ENCODE data around the gene KPRP.

The KPRP gene

GRCh38 chr1:152756872-152757271, 953 bp upstream of the KPRP start:
- no CpG with 5 or more reads among the region's 2 CpGs for WGBS (ENCODE audit: insufficient coverage)
- ChIA-PET POLR2A (no interaction called here), CTCF (no interaction called here)

GRCh38 chr1:152758636-152759035, 811 bp downstream of the KPRP start:
- Histone ChIP-seq H3K4me1 (ENCODE audit: control extremely low read depth in 1 of 4, control insufficient read depth in 4 of 4, insufficient read depth in 4 of 4, low read length in 3 of 4) (no peaks in the 10 kb centered on the region), H3K36me3 (ENCODE audit: control insufficient read depth in 4 of 4, insufficient read depth in 4 of 4, low read length in 3 of 4) (no peaks in the 10 kb centered on the region), H3K27me3 (replicated peaks in 2 of 5; ENCODE audit: control insufficient read depth in 4 of 5, insufficient read depth in 5 of 5, low read length in 4 of 5) (peaks cover 0 to 16% (median 0%) of the 10 kb centered on the region in 5 experiments), H3K27ac (ENCODE audit: insufficient read depth in 1 of 2, low read depth in 1 of 2, low read length in 2 of 2, poor library complexity in 1 of 2, severe bottlenecking in 2 of 2) (no peak overlapping the region), H3K4me3 (ENCODE audit: control insufficient read depth in 1 of 7, extremely low read depth in 1 of 7, insufficient read depth in 4 of 7, low read depth in 2 of 7, low read length in 6 of 7) (no peak overlapping the region), H3K9me3 (ENCODE audit: control extremely low read depth in 1 of 5, control insufficient read depth in 4 of 5, insufficient read depth in 2 of 5, low read depth in 1 of 5, low read length in 4 of 5) (no peaks in the 10 kb centered on the region)
- no peak for DNase-seq
- WGBS (ENCODE audit: insufficient coverage): 79% methylated on average over 3 of the region's 4 CpGs
- POLR2A ChIA-PET: no interaction called here
- CTCF ChIA-PET: no interaction called here

More at GRCh38 chr1:152756872-152757271, 953 bp upstream of the KPRP start:
- Histone ChIP-seq H3K4me1 (ENCODE audit: control extremely low read depth in 1 of 4, control insufficient read depth in 4 of 4, insufficient read depth in 4 of 4, low read length in 3 of 4) (no peaks in the 10 kb centered on the region), H3K9me3 (ENCODE audit: control extremely low read depth in 1 of 5, control insufficient read depth in 4 of 5, insufficient read depth in 2 of 5, low read depth in 1 of 5, low read length in 4 of 5) (no peaks in the 10 kb centered on the region), H3K4me3 (ENCODE audit: control insufficient read depth in 1 of 7, extremely low read depth in 1 of 7, insufficient read depth in 4 of 7, low read depth in 2 of 7, low read length in 6 of 7) (no peak overlapping the region), H3K27me3 (replicated peaks in 2 of 5; ENCODE audit: control insufficient read depth in 4 of 5, insufficient read depth in 5 of 5, low read length in 4 of 5) (peaks cover 0 to 22% (median 3%) of the 10 kb centered on the region in 5 experiments), H3K27ac (ENCODE audit: insufficient read depth in 1 of 2, low read depth in 1 of 2, low read length in 2 of 2, poor library complexity in 1 of 2, severe bottlenecking in 2 of 2) (no peak overlapping the region), H3K36me3 (ENCODE audit: control insufficient read depth in 4 of 4, insufficient read depth in 4 of 4, low read length in 3 of 4) (no peaks in the 10 kb centered on the region)
- DNase-seq: no peak

- H3K9me3 ChIP-seq (ENCODE audit: control extremely low read depth in 1 of 5, control insufficient read depth in 4 of 5, insufficient read depth in 2 of 5, low read depth in 1 of 5, low read length in 4 of 5): no peaks in the 10 kb centered on the region
- H3K4me3 ChIP-seq (ENCODE audit: control insufficient read depth in 1 of 7, extremely low read depth in 1 of 7, insufficient read depth in 4 of 7, low read depth in 2 of 7, low read length in 6 of 7): no peak overlapping the region
- no peaks in the 10 kb centered on the region for H3K4me1 ChIP-seq (ENCODE audit: control extremely low read depth in 1 of 4, control insufficient read depth in 4 of 4, insufficient read depth in 4 of 4, low read length in 3 of 4)
- no peaks in the 10 kb centered on the region for H3K36me3 ChIP-seq (ENCODE audit: control insufficient read depth in 4 of 4, insufficient read depth in 4 of 4, low read length in 3 of 4)
- ChIA-PET POLR2A (no interaction called here), CTCF (no interaction called here)
- 93% methylated on average over 8 of the region's 8 CpGs for WGBS (ENCODE audit: insufficient coverage)
- H3K27me3 ChIP-seq (replicated peaks in 2 of 5; ENCODE audit: control insufficient read depth in 4 of 5, insufficient read depth in 5 of 5, low read length in 4 of 5): peaks cover 0 to 16% (median 0%) of the 10 kb centered on the region in 5 experiments
- H3K27ac ChIP-seq (ENCODE audit: insufficient read depth in 1 of 2, low read depth in 1 of 2, low read length in 2 of 2, poor library complexity in 1 of 2, severe bottlenecking in 2 of 2): no peak overlapping the region
- no peak for DNase-seq
These were observed 1.8 kb downstream of the KPRP start for GRCh38 chr1:152759453-152760173.

DNA sequence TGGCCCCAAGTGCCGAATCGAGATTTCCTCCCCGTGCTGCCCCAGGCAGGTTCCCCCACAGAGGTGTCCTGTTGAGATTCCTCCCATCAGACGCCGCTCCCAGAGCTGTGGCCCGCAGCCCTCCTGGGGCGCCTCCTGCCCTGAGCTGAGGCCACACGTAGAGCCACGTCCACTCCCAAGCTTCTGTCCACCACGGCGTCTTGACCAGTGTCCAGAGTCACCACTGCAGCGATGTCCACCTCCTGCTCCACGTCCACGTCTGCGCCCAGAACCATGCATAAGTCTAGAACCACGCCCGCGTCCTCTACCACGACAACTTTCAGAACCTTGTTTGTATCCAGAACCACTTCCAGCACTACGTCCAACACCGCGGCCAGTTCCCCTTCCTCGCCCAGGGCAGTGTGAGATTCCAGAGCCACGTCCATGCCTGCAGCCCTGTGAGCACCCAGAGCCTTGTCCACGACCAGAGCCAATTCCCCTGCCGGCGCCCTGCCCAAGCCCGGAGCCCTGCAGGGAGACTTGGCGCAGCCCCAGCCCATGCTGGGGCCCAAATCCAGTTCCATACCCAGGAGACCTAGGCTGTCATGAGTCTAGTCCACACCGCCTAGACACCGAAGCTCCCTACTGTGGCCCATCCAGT, 2.8 kb downstream of the KPRP start:
- H3K27me3 ChIP-seq (replicated peaks in 2 of 5; ENCODE audit: control insufficient read depth in 4 of 5, insufficient read depth in 5 of 5, low read length in 4 of 5): peaks cover 0 to 13% (median 0%) of the 10 kb centered on the region in 5 experiments
- H3K4me1 ChIP-seq (ENCODE audit: control extremely low read depth in 1 of 4, control insufficient read depth in 4 of 4, insufficient read depth in 4 of 4, low read length in 3 of 4): no peaks in the 10 kb centered on the region
- ChIA-PET POLR2A (no interaction called here), CTCF (no interaction called here)
- no peak for DNase-seq
- no peak overlapping the region for H3K27ac ChIP-seq (ENCODE audit: insufficient read depth in 1 of 2, low read depth in 1 of 2, low read length in 2 of 2, poor library complexity in 1 of 2, severe bottlenecking in 2 of 2)
- H3K4me3 ChIP-seq (ENCODE audit: control insufficient read depth in 1 of 7, extremely low read depth in 1 of 7, insufficient read depth in 4 of 7, low read depth in 2 of 7, low read length in 6 of 7): no peak overlapping the region
- H3K36me3 ChIP-seq (ENCODE audit: control insufficient read depth in 4 of 4, insufficient read depth in 4 of 4, low read length in 3 of 4): no peaks in the 10 kb centered on the region
- WGBS (ENCODE audit: insufficient coverage): 94% methylated on average over 28 of the region's 31 CpGs
- no peaks in the 10 kb centered on the region for H3K9me3 ChIP-seq (ENCODE audit: control extremely low read depth in 1 of 5, control insufficient read depth in 4 of 5, insufficient read depth in 2 of 5, low read depth in 1 of 5, low read length in 4 of 5)

- Histone ChIP-seq H3K4me3 (ENCODE audit: control insufficient read depth in 1 of 7, extremely low read depth in 1 of 7, insufficient read depth in 4 of 7, low read depth in 2 of 7, low read length in 6 of 7) (no peak overlapping the region), H3K27ac (ENCODE audit: insufficient read depth in 1 of 2, low read depth in 1 of 2, low read length in 2 of 2, poor library complexity in 1 of 2, severe bottlenecking in 2 of 2) (no peak overlapping the region), H3K27me3 (replicated peaks in 2 of 5; ENCODE audit: control insufficient read depth in 4 of 5, insufficient read depth in 5 of 5, low read length in 4 of 5) (peaks cover 0 to 9% (median 0%) of the 10 kb centered on the region in 5 experiments), H3K4me1 (ENCODE audit: control extremely low read depth in 1 of 4, control insufficient read depth in 4 of 4, insufficient read depth in 4 of 4, low read length in 3 of 4) (no peaks in the 10 kb centered on the region), H3K36me3 (ENCODE audit: control insufficient read depth in 4 of 4, insufficient read depth in 4 of 4, low read length in 3 of 4) (no peaks in the 10 kb centered on the region), H3K9me3 (ENCODE audit: control extremely low read depth in 1 of 5, control insufficient read depth in 4 of 5, insufficient read depth in 2 of 5, low read depth in 1 of 5, low read length in 4 of 5) (peaks cover 0 to 1% (median 0%) of the 10 kb centered on the region in 5 experiments)
- CTCF ChIA-PET: no interaction called here
- 100% methylated on average over 2 of the region's 3 CpGs for WGBS (ENCODE audit: insufficient coverage)
- DNase-seq: no peak
- POLR2A ChIA-PET: no interaction called here
These were observed 3.9 kb downstream of the KPRP start for GRCh38 chr1:152761609-152762213.

DNA sequence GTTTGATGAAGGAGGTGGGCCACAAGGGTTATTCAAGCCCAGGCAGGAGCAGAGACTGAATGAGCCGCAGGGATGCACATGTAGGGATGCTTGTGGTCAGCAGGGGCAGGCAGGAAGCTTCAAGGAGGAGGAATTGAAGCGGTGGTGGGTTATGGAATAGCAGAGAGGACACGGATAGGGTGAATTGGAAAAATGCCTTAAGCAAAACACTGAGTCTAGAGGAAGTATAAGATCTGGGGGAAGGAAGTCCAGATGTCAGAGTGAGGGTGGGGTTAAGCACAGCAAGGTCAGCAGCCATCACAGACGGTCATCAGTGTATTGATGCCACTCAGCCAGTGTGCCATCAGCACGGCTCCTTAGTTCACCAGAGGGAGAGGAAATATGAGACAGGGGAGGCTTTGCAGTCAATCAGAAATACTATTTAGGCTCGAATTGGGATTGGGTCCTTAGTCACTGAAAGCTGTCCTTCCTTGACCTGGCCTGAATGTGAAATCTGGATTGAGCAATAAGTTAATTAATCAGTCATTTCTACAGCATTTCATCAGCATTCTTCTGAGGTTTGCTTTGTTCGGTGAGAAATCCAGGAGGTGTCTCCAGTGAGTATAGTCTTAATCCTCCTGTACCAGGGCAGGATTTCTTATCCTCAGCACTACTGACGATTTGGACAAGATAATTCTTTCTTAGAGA, 11.2 kb downstream of the KPRP start:
- Histone ChIP-seq H3K4me3 (ENCODE audit: control insufficient read depth in 1 of 7, extremely low read depth in 1 of 7, insufficient read depth in 4 of 7, low read depth in 2 of 7, low read length in 6 of 7) (no peak overlapping the region), H3K27ac (ENCODE audit: insufficient read depth in 1 of 2, low read depth in 1 of 2, low read length in 2 of 2, poor library complexity in 1 of 2, severe bottlenecking in 2 of 2) (no peak overlapping the region), H3K4me1 (ENCODE audit: control extremely low read depth in 1 of 4, control insufficient read depth in 4 of 4, insufficient read depth in 4 of 4, low read length in 3 of 4) (no peaks in the 10 kb centered on the region), H3K36me3 (ENCODE audit: control insufficient read depth in 4 of 4, insufficient read depth in 4 of 4, low read length in 3 of 4) (no peaks in the 10 kb centered on the region), H3K9me3 (ENCODE audit: control extremely low read depth in 1 of 5, control insufficient read depth in 4 of 5, insufficient read depth in 2 of 5, low read depth in 1 of 5, low read length in 4 of 5) (peaks cover 0 to 3% (median 0%) of the 10 kb centered on the region in 5 experiments), H3K27me3 (replicated peaks in 2 of 5; ENCODE audit: control insufficient read depth in 4 of 5, insufficient read depth in 5 of 5, low read length in 4 of 5) (peaks cover 0 to 4% (median 0%) of the 10 kb centered on the region in 5 experiments)
- POLR2A ChIA-PET: no interaction called here
- CTCF ChIA-PET: no interaction called here
- no peak for DNase-seq
- WGBS (ENCODE audit: insufficient coverage): 74% methylated on average over 5 of the region's 8 CpGs

- Histone ChIP-seq H3K9me3 (ENCODE audit: control extremely low read depth in 1 of 5, control insufficient read depth in 4 of 5, insufficient read depth in 2 of 5, low read depth in 1 of 5, low read length in 4 of 5) (peaks cover 0 to 3% (median 0%) of the 10 kb centered on the region in 5 experiments), H3K27me3 (replicated peaks in 2 of 5; ENCODE audit: control insufficient read depth in 4 of 5, insufficient read depth in 5 of 5, low read length in 4 of 5) (peaks cover 0 to 4% (median 0%) of the 10 kb centered on the region in 5 experiments), H3K27ac (ENCODE audit: insufficient read depth in 1 of 2, low read depth in 1 of 2, low read length in 2 of 2, poor library complexity in 1 of 2, severe bottlenecking in 2 of 2) (no peak overlapping the region), H3K4me3 (ENCODE audit: control insufficient read depth in 1 of 7, extremely low read depth in 1 of 7, insufficient read depth in 4 of 7, low read depth in 2 of 7, low read length in 6 of 7) (no peak overlapping the region), H3K36me3 (ENCODE audit: control insufficient read depth in 4 of 4, insufficient read depth in 4 of 4, low read length in 3 of 4) (no peaks in the 10 kb centered on the region), H3K4me1 (ENCODE audit: control extremely low read depth in 1 of 4, control insufficient read depth in 4 of 4, insufficient read depth in 4 of 4, low read length in 3 of 4) (no peaks in the 10 kb centered on the region)
- POLR2A ChIA-PET: no interaction called here
- DNase-seq: no peak
- no CpG with 5 or more reads among the region's 1 CpG for WGBS (ENCODE audit: insufficient coverage)
- CTCF ChIA-PET: no interaction called here
These were observed 12.6 kb downstream of the KPRP start for GRCh38 chr1:152770411-152770810.
